A549 treated with AZD9567 at 1 μM for 4 hours (cell line): ENCODE measurements around the gene ZNF275. TPM values are rescaled to one million over a fixed set of nuclear protein-coding genes. Genes with fewer than 3 reads are reported as not detected.

ENCODE experiments used
- total RNA-seq: library from RNA; stranded (reverse); fragments of 200-300 nt; extraction: Qiagen RNA extraction; gene quantifications from 5 replicates; pipeline ENCODE4 v1.2.3, GENCODE V29; 2022; ENCODE audit not compliant: insufficient read depth

ZNF275 gene
- total RNA-seq: 5.1 to 8.0 TPM (median 6.3 TPM) in 5 replicates

GRCh38 chrX:153333821-153334653, at the start of gene ZNF275:
Gene ZNF275, plus strand, starts transcription at chrX:153334153. Its CDS starts 2,527 bp downstream, at chrX:153336680.

GRCh38 chrX:153321381-153322124, 12.4 kb upstream of the ZNF275 start, which contains the start of gene PNMA6F:
Gene PNMA6F, minus strand, starts transcription at chrX:153321767. Its CDS starts 1,093 bp downstream, at chrX:153320674.

GRCh38 chrX:153401133-153401764, 67.3 kb downstream of the ZNF275 start, which contains the start of gene PNMA6E:
Gene PNMA6E, minus strand, starts transcription at chrX:153401350. Its CDS starts 2,501 bp downstream, at chrX:153398849.

Other genes with a start within 250 kb of the ZNF275 start
- gene MAGEA1, start 154.9 kb upstream of the ZNF275 start, total RNA-seq: 0.12 to 0.18 TPM (median 0.13 TPM) in 3 of 5 replicates, not detected in the others
- gene PNMA6F, start 12.4 kb upstream of the ZNF275 start, total RNA-seq: not detected in 5 replicates
- 0.03 to 0.05 TPM in 2 of 5 replicates, not detected in the others for gene PNMA6E, start 67.2 kb downstream of the ZNF275 start, total RNA-seq
- 0.41 to 0.71 TPM (median 0.54 TPM) in 5 replicates for gene ZFP92, start 77.3 kb downstream of the ZNF275 start, total RNA-seq
- gene TREX2, start 111.9 kb downstream of the ZNF275 start, total RNA-seq: 1.6 to 2.4 TPM (median 1.8 TPM) in 4 of 5 replicates, not detected in the other
- 36.5 to 61.4 TPM (median 54.7 TPM) in 5 replicates for gene HAUS7, start 136.4 kb downstream of the ZNF275 start, total RNA-seq
- not detected in 5 replicates for gene BGN, start 160.8 kb downstream of the ZNF275 start, total RNA-seq
- gene ATP2B3, start 183.5 kb downstream of the ZNF275 start, total RNA-seq: 0.03 to 0.12 TPM (median 0.08 TPM) in 4 of 5 replicates, not detected in the other